Glomerular endothelial cell (primary cell): Measurements from ENCODE around the gene RTKN. TPM values are rescaled to one million over a fixed set of nuclear protein-coding genes. Genes with fewer than 3 reads are reported as not detected.

ENCODE experiments used
- DNase-seq: peaks from one replicate; pipeline ENCODE4 v3.0.0-alpha.2; 2011; ENCODE audit warnings: low read depth, low spot score; ENCODE audit errors: extremely low read depth
- total RNA-seq: library from RNA; depleted of rRNA; stranded (reverse); fragments of >200 nt; gene quantifications from 2 replicates; pipeline ENCODE4 v1.2.3, GENCODE V29; 2015

The RTKN gene
- total RNA-seq, 1 donor from 2014 or later: 14.5 TPM

- DNase-seq: no peak
Observed at GRCh38 chr2:74419345-74419744, 22.4 kb downstream of the RTKN start.

GRCh38 chr2:74418312-74418711 lies 23.4 kb downstream of the RTKN start:
- DNase-seq: no peak

- DNase-seq: no peak
Observed at GRCh38 chr2:74417763-74418162, 24.0 kb downstream of the RTKN start.

GRCh38 chr2:74417197-74417596 lies 24.5 kb downstream of the RTKN start:
- no peak for DNase-seq

GRCh38 chr2:74416778-74417177 lies 25.0 kb downstream of the RTKN start:
- no peak for DNase-seq

GRCh38 chr2:74415762-74416395 lies 25.9 kb downstream of the RTKN start:
- no peak for DNase-seq

GRCh38 chr2:74414881-74415761 lies 26.6 kb downstream of the RTKN start:
- DNase-seq: no peak

GRCh38 chr2:74414441-74414840 lies 27.3 kb downstream of the RTKN start:
- no peak for DNase-seq

GRCh38 chr2:74413001-74413698 lies 28.6 kb downstream of the RTKN start:
- no peak for DNase-seq

GRCh38 chr2:74407682-74408081 lies 34.1 kb downstream of the RTKN start:
- no peak for DNase-seq

- no peak for DNase-seq
Observed at GRCh38 chr2:74406035-74406434, 35.7 kb downstream of the RTKN start.

- DNase-seq: no peak
Observed at GRCh38 chr2:74401891-74402290, 39.8 kb downstream of the RTKN start.

GRCh38 chr2:74399785-74400184 lies 42.0 kb downstream of the RTKN start:
- no peak for DNase-seq

- no peak for DNase-seq
Observed at GRCh38 chr2:74396149-74396548, 45.6 kb downstream of the RTKN start.

GRCh38 chr2:74393525-74393924 lies 48.2 kb downstream of the RTKN start:
- no peak for DNase-seq

- no peak for DNase-seq
Observed at GRCh38 chr2:74392449-74392743, 49.3 kb downstream of the RTKN start.

GRCh38 chr2:74391580-74392448 lies 49.9 kb downstream of the RTKN start:
- DNase-seq: peak; percentile 75

GRCh38 chr2:74391209-74391579 lies 50.5 kb downstream of the RTKN start:
- DNase-seq: no peak

GRCh38 chr2:74390606-74391005 lies 51.1 kb downstream of the RTKN start:
- DNase-seq: no peak

- DNase-seq: no peak
Observed at GRCh38 chr2:74387346-74387745, 54.4 kb downstream of the RTKN start.

- no peak for DNase-seq
Observed at GRCh38 chr2:74385396-74385795, 56.3 kb downstream of the RTKN start.
